Activated CD8-positive, alpha-beta memory T cell treated with anti-CD3 and anti-CD28 coated beads, Interleukin-2, amount 10 ng/mL, durations not matched to agents 7 days and 5 days (primary cell): Measurements from ENCODE around the gene SLC16A14. TPM values are rescaled to one million over a fixed set of nuclear protein-coding genes. Genes with fewer than 3 reads are reported as not detected.
"Not testable (repeated sequence)": the region's sequence is repeated elsewhere in the genome, so short reads cannot be mapped to it uniquely, and the experiment has no call there.

Experiments
- ATAC-seq: fragments of 150-1000 bp; cut with Tn5 transposase; one replicate; pipeline ENCODE4 v1.10.0; 2021; ENCODE audit warnings: moderate library complexity
- CTCF ChIA-PET: fragments of 350-600 bp; sonication (Branson Sonifier 250); formaldehyde crosslinking; loops from one replicate; lab custom pipeline; 2021; ENCODE audit warnings: antibody characterized with exemption; lab: Charles Lee
- DNase-seq: peaks from one replicate; pipeline ENCODE4 v3.0.0-alpha.2; 2020
- H3K27ac Mint-ChIP-seq: one replicate; pipeline ENCODE4 v1.8.0; 2021; ENCODE audit warnings: mild to moderate bottlenecking, mixed read lengths
- H3K27me3 Mint-ChIP-seq: one replicate; pipeline ENCODE4 v1.8.0; 2021; ENCODE audit warnings: mixed read lengths
- H3K36me3 Mint-ChIP-seq: one replicate; pipeline ENCODE4 v1.8.0; 2021; ENCODE audit warnings: mild to moderate bottlenecking, mixed read lengths
- H3K4me1 Mint-ChIP-seq: one replicate; pipeline ENCODE4 v1.8.0; 2021; ENCODE audit warnings: mixed read lengths
- H3K4me3 Mint-ChIP-seq: one replicate; pipeline ENCODE4 v1.8.0; 2021; ENCODE audit warnings: mild to moderate bottlenecking, moderate library complexity, mixed read lengths
- H3K9me3 Mint-ChIP-seq: one replicate; pipeline ENCODE4 v1.8.0; 2022; ENCODE audit warnings: low read depth, mixed read lengths
- total RNA-seq, 2 experiments: library from RNA; stranded (reverse); gene quantifications; one replicate each; pipeline ENCODE4 v1.2.3, GENCODE V29; 2021

Gene SLC16A14
- total RNA-seq, result under 1 TPM; 0.47 TPM

GRCh38 chr2:230068651-230069055 lies at the start of gene SLC16A14:
SLC16A14 (minus strand) TSS chr2:230068924; CDS start chr2:230059352, 9,572 bp downstream.
- ATAC-seq (peak; percentile 24), DNase-seq (peak; percentile 48)
- Mint-ChIP-seq H3K36me3 (peaks cover 2% of the 10 kb centered on the region), H3K4me1 (peaks cover 25% of the 10 kb centered on the region), H3K9me3 (no peaks in the 10 kb centered on the region), H3K4me3 (peak within 1 kb of the TSS; percentile 68), H3K27me3 (peaks cover 43% of the 10 kb centered on the region), H3K27ac (peak within 1 kb of the TSS; percentile 68)
- CTCF ChIA-PET, result interaction anchor here (1.3 to 4.1 kb wide), 7 partner anchors 11 to 546 kb away, joined by 4 to 58 read pairs (median 8); no protein-coding TSS in a partner anchor

GRCh38 chr2:230106771-230107170 lies 38.0 kb upstream of the SLC16A14 start:
- Mint-ChIP-seq H3K36me3 (peaks cover 3% of the 10 kb centered on the region), H3K9me3 (peaks cover 7% of the 10 kb centered on the region), H3K27me3 (peaks cover 38% of the 10 kb centered on the region), H3K27ac (no peak overlapping the region), H3K4me1 (no peaks in the 10 kb centered on the region), H3K4me3 (no peak overlapping the region)
- CTCF ChIA-PET, result no interaction called here
- DNase-seq (no peak), ATAC-seq (no peak)

GRCh38 chr2:230101967-230102366 lies 33.2 kb upstream of the SLC16A14 start:
- H3K4me3 Mint-ChIP-seq, H3K9me3 Mint-ChIP-seq, ATAC-seq, H3K36me3 Mint-ChIP-seq, CTCF ChIA-PET, DNase-seq, H3K27ac Mint-ChIP-seq, H3K4me1 Mint-ChIP-seq: not testable (repeated sequence)
- H3K27me3 Mint-ChIP-seq, result peaks cover 43% of the 10 kb centered on the region

GRCh38 chr2:230097841-230098240 lies 29.1 kb upstream of the SLC16A14 start:
- H3K4me3 Mint-ChIP-seq, result no peak overlapping the region
- CTCF ChIA-PET, result no interaction called here
- no peak for DNase-seq
- ATAC-seq, result no peak
- H3K9me3 Mint-ChIP-seq, result peaks cover 9% of the 10 kb centered on the region
- no peaks in the 10 kb centered on the region for H3K4me1 Mint-ChIP-seq
- H3K27me3 Mint-ChIP-seq, result peaks cover 32% of the 10 kb centered on the region
- no peak overlapping the region for H3K27ac Mint-ChIP-seq
- peaks cover 3% of the 10 kb centered on the region for H3K36me3 Mint-ChIP-seq

GRCh38 chr2:230097424-230097823 lies 28.7 kb upstream of the SLC16A14 start:
- Mint-ChIP-seq H3K9me3 (peaks cover 9% of the 10 kb centered on the region), H3K4me1 (no peaks in the 10 kb centered on the region), H3K4me3 (no peak overlapping the region), H3K27me3 (peaks cover 34% of the 10 kb centered on the region), H3K36me3 (peaks cover 2% of the 10 kb centered on the region), H3K27ac (no peak overlapping the region)
- no peak for DNase-seq
- CTCF ChIA-PET, result no interaction called here
- ATAC-seq, result no peak

- Mint-ChIP-seq H3K27ac (no peak overlapping the region), H3K4me3 (no peak overlapping the region), H3K4me1 (no peaks in the 10 kb centered on the region), H3K27me3 (peaks cover 41% of the 10 kb centered on the region), H3K9me3 (peaks cover 7% of the 10 kb centered on the region), H3K36me3 (no peaks in the 10 kb centered on the region)
- DNase-seq, result no peak
- CTCF ChIA-PET, result interaction anchor here (1.3 kb wide), 1 partner anchor 24 kb away, joined by 3 read pairs; no protein-coding TSS in a partner anchor
- ATAC-seq, result no peak
Measured at GRCh38 chr2:230090967-230091366, 22.2 kb upstream of the SLC16A14 start.

- DNase-seq (no peak), ATAC-seq (no peak)
- Mint-ChIP-seq H3K36me3 (no peaks in the 10 kb centered on the region), H3K4me3 (no peak overlapping the region), H3K9me3 (no peaks in the 10 kb centered on the region), H3K4me1 (no peaks in the 10 kb centered on the region), H3K27me3 (peaks cover 13% of the 10 kb centered on the region), H3K27ac (no peak overlapping the region)
- CTCF ChIA-PET, result interaction anchor here (2.7 kb wide), 1 partner anchor 19 kb away, joined by 16 read pairs; no protein-coding TSS in a partner anchor
Measured at GRCh38 chr2:230085201-230085600, 16.5 kb upstream of the SLC16A14 start.

GRCh38 chr2:230077851-230078547 lies 9.3 kb upstream of the SLC16A14 start:
- H3K4me1 Mint-ChIP-seq, result no peaks in the 10 kb centered on the region
- no peak overlapping the region for H3K27ac Mint-ChIP-seq
- ATAC-seq (no peak), DNase-seq (no peak)
- peaks cover 16% of the 10 kb centered on the region for H3K27me3 Mint-ChIP-seq
- CTCF ChIA-PET, result interaction anchor here (3.2 kb wide), 1 partner anchor 11 kb away, joined by 14 read pairs; no protein-coding TSS in a partner anchor
- H3K9me3 Mint-ChIP-seq, result no peaks in the 10 kb centered on the region
- peaks cover 2% of the 10 kb centered on the region for H3K36me3 Mint-ChIP-seq
- H3K4me3 Mint-ChIP-seq, result no peak overlapping the region

- peaks cover 2% of the 10 kb centered on the region for H3K36me3 Mint-ChIP-seq
- DNase-seq (no peak), ATAC-seq (no peak)
- no peaks in the 10 kb centered on the region for H3K4me1 Mint-ChIP-seq
- peaks cover 21% of the 10 kb centered on the region for H3K27me3 Mint-ChIP-seq
- H3K27ac Mint-ChIP-seq, result no peak overlapping the region
- H3K4me3 Mint-ChIP-seq, result no peak overlapping the region
- CTCF ChIA-PET, result interaction anchor here (3.2 kb wide), 1 partner anchor 10 kb away, joined by 14 read pairs; no protein-coding TSS in a partner anchor
- no peaks in the 10 kb centered on the region for H3K9me3 Mint-ChIP-seq
Measured at GRCh38 chr2:230076819-230077218, 8.1 kb upstream of the SLC16A14 start.

GRCh38 chr2:230075988-230076631 lies 7.4 kb upstream of the SLC16A14 start:
- H3K27ac Mint-ChIP-seq, result no peak overlapping the region
- no peak for DNase-seq
- H3K9me3 Mint-ChIP-seq, result no peaks in the 10 kb centered on the region
- H3K4me1 Mint-ChIP-seq, result no peaks in the 10 kb centered on the region
- no peak for ATAC-seq
- no peak overlapping the region for H3K4me3 Mint-ChIP-seq
- peaks cover 2% of the 10 kb centered on the region for H3K36me3 Mint-ChIP-seq
- peaks cover 26% of the 10 kb centered on the region for H3K27me3 Mint-ChIP-seq
- CTCF ChIA-PET, result interaction anchor here (3.2 kb wide), 1 partner anchor 9 kb away, joined by 14 read pairs; no protein-coding TSS in a partner anchor

- Mint-ChIP-seq H3K9me3 (no peaks in the 10 kb centered on the region), H3K36me3 (peaks cover 2% of the 10 kb centered on the region), H3K27ac (no peak overlapping the region), H3K4me3 (no peak overlapping the region), H3K4me1 (peaks cover 25% of the 10 kb centered on the region), H3K27me3 (peaks cover 36% of the 10 kb centered on the region)
- CTCF ChIA-PET, result no interaction called here
- ATAC-seq (no peak), DNase-seq (no peak)
Measured at GRCh38 chr2:230071421-230071820, 2.7 kb upstream of the SLC16A14 start.

- Mint-ChIP-seq H3K9me3 (no peaks in the 10 kb centered on the region), H3K36me3 (peaks cover 2% of the 10 kb centered on the region), H3K4me3 (peak overlapping the region; percentile 34), H3K4me1 (peaks cover 25% of the 10 kb centered on the region), H3K27ac (peak overlapping the region; percentile 65), H3K27me3 (peaks cover 40% of the 10 kb centered on the region)
- ATAC-seq (no peak), DNase-seq (peak; percentile 43)
- CTCF ChIA-PET, result interaction anchor here (2.6 to 4.1 kb wide), 2 partner anchors 60 to 91 kb away, joined by 10 to 58 read pairs; no protein-coding TSS in a partner anchor
Measured at GRCh38 chr2:230069402-230069801, 678 bp upstream of the SLC16A14 start.

- CTCF ChIA-PET, result interaction anchor here (0.8 to 4.1 kb wide), 15 partner anchors 8 to 547 kb away, joined by 3 to 58 read pairs (median 6); no protein-coding TSS in a partner anchor
- peaks cover 45% of the 10 kb centered on the region for H3K27me3 Mint-ChIP-seq
- H3K4me3 Mint-ChIP-seq, result peak overlapping the region; percentile 68
- DNase-seq (peak; percentile 52), ATAC-seq (peak; percentile 52)
- no peak overlapping the region for H3K27ac Mint-ChIP-seq
- no peaks in the 10 kb centered on the region for H3K9me3 Mint-ChIP-seq
- peaks cover under 1% of the 10 kb centered on the region for H3K36me3 Mint-ChIP-seq
- peaks cover 25% of the 10 kb centered on the region for H3K4me1 Mint-ChIP-seq
Measured at GRCh38 chr2:230068016-230068650, 591 bp downstream of the SLC16A14 start.
